Activated CD8-positive, alpha-beta memory T cell treated with anti-CD3 and anti-CD28 coated beads, Interleukin-2, amount 50 U/mL, for 24 hours (primary cell): Measurements from ENCODE around the gene AARS1.
"Not testable (repeated sequence)": the region's sequence is repeated elsewhere in the genome, so short reads cannot be mapped to it uniquely, and the experiment has no call there.

Experiments
- DNase-seq: peaks from one replicate; pipeline ENCODE4 v3.0.0-alpha.2; 2020; ENCODE audit errors: extremely low read depth

Gene AARS1

GRCh38 chr16:70289229-70290094 lies at the start of gene AARS1:
Gene AARS1 (minus strand): TSS chr16:70289506. CDS start chr16:70282763, 6,743 bp downstream.
- DNase-seq, result peak; percentile 87

GRCh38 chr16:70337814-70338213 lies 48.5 kb upstream of the AARS1 start:
- no peak for DNase-seq

GRCh38 chr16:70332728-70333127 lies 43.4 kb upstream of the AARS1 start:
- not testable (repeated sequence) for DNase-seq

- no peak for DNase-seq
These were observed 42.5 kb upstream of the AARS1 start for GRCh38 chr16:70331588-70332358.

- DNase-seq, result no peak
These were observed 41.8 kb upstream of the AARS1 start for GRCh38 chr16:70331091-70331490.

- no peak for DNase-seq
These were observed 35.9 kb upstream of the AARS1 start for GRCh38 chr16:70324998-70325747.

GRCh38 chr16:70320121-70320520 lies 30.8 kb upstream of the AARS1 start:
- DNase-seq, result no peak

- DNase-seq, result not testable (repeated sequence)
These were observed 18.4 kb upstream of the AARS1 start for GRCh38 chr16:70307726-70308125.

- DNase-seq, result no peak
These were observed 17.6 kb upstream of the AARS1 start for GRCh38 chr16:70306880-70307279.

GRCh38 chr16:70304892-70305448 lies 15.7 kb upstream of the AARS1 start:
- DNase-seq, result no peak

- DNase-seq, result no peak
These were observed 13.4 kb upstream of the AARS1 start for GRCh38 chr16:70302745-70303144.

- no peak for DNase-seq
These were observed 11.8 kb upstream of the AARS1 start for GRCh38 chr16:70301121-70301520.

- peak; percentile 19 for DNase-seq
These were observed 10.0 kb upstream of the AARS1 start, which contains the start of gene DDX19B for GRCh38 chr16:70298988-70299938. Gene DDX19B (plus strand): TSS chr16:70299186. CDS start chr16:70299298, 112 bp downstream.

GRCh38 chr16:70295634-70296033 lies 6.3 kb upstream of the AARS1 start:
- DNase-seq, result no peak

- no peak for DNase-seq
These were observed 5.2 kb upstream of the AARS1 start for GRCh38 chr16:70294385-70295025.

- DNase-seq, result not testable (repeated sequence)
These were observed 2.8 kb upstream of the AARS1 start for GRCh38 chr16:70292148-70292547.

- DNase-seq, result no peak
These were observed 1.7 kb upstream of the AARS1 start for GRCh38 chr16:70290949-70291519.

- DNase-seq, result not testable (repeated sequence)
These were observed 1.9 kb downstream of the AARS1 start for GRCh38 chr16:70287304-70287971.

GRCh38 chr16:70276392-70276791 lies 12.9 kb downstream of the AARS1 start:
- no peak for DNase-seq
